ENCODE results near the gene RALB.

GRCh38 chr2:120236316-120236715, 16.3 kb upstream of the RALB start:
- TF ChIP-seq CTCF (IDR thresholded peaks at IDR 0.05) (no peak), POLR2A (IDR thresholded peaks at IDR 0.05; ENCODE audit: low read length) (no peak), JUNB (IDR thresholded peaks at IDR 0.05) (no peak), E2F6 (IDR thresholded peaks at IDR 0.05; ENCODE audit: borderline replicate concordance, low read depth) (no peak), MAZ (IDR thresholded peaks at IDR 0.05; ENCODE audit: borderline replicate concordance, low read depth, low read length) (no peak), SMC3 (IDR thresholded peaks at IDR 0.05) (no peak), EP300 (IDR thresholded peaks at IDR 0.05) (no peak), CEBPB (IDR thresholded peaks at IDR 0.05) (no peak), RFX5 (IDR thresholded peaks at IDR 0.05) (no peak), HDAC2 (IDR thresholded peaks at IDR 0.05) (no peak)
- TF ChIP-seq, protein P1, sequence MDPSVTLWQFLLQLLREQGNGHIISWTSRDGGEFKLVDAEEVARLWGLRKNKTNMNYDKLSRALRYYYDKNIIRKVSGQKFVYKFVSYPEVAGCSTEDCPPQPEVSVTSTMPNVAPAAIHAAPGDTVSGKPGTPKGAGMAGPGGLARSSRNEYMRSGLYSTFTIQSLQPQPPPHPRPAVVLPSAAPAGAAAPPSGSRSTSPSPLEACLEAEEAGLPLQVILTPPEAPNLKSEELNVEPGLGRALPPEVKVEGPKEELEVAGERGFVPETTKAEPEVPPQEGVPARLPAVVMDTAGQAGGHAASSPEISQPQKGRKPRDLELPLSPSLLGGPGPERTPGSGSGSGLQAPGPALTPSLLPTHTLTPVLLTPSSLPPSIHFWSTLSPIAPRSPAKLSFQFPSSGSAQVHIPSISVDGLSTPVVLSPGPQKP (IDR thresholded peaks at IDR 0.05; ENCODE audit: low read depth, low read length): no peak
- TF ChIP-seq, protein P2, sequence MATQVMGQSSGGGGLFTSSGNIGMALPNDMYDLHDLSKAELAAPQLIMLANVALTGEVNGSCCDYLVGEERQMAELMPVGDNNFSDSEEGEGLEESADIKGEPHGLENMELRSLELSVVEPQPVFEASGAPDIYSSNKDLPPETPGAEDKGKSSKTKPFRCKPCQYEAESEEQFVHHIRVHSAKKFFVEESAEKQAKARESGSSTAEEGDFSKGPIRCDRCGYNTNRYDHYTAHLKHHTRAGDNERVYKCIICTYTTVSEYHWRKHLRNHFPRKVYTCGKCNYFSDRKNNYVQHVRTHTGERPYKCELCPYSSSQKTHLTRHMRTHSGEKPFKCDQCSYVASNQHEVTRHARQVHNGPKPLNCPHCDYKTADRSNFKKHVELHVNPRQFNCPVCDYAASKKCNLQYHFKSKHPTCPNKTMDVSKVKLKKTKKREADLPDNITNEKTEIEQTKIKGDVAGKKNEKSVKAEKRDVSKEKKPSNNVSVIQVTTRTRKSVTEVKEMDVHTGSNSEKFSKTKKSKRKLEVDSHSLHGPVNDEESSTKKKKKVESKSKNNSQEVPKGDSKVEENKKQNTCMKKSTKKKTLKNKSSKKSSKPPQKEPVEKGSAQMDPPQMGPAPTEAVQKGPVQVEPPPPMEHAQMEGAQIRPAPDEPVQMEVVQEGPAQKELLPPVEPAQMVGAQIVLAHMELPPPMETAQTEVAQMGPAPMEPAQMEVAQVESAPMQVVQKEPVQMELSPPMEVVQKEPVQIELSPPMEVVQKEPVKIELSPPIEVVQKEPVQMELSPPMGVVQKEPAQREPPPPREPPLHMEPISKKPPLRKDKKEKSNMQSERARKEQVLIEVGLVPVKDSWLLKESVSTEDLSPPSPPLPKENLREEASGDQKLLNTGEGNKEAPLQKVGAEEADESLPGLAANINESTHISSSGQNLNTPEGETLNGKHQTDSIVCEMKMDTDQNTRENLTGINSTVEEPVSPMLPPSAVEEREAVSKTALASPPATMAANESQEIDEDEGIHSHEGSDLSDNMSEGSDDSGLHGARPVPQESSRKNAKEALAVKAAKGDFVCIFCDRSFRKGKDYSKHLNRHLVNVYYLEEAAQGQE (IDR thresholded peaks at IDR 0.05): no peak

Data from A549 (cell line).